Neutrophil (primary cell): Measurements from ENCODE around the gene UACA.

Experiments
- H3K27ac ChIP-seq: fragments of 200-600 bp; sonication (generic); 2 replicates; pipeline ENCODE4 v1.5.1; 2016; ENCODE audit warnings: mild to moderate bottlenecking, moderate library complexity
- H3K27me3 ChIP-seq: fragments of 200-600 bp; sonication (generic); 2 replicates; pipeline ENCODE4 v1.6.0; 2016; ENCODE audit warnings: mild to moderate bottlenecking
- H3K36me3 ChIP-seq: fragments of 200-600 bp; sonication (generic); 2 replicates; pipeline ENCODE4 v1.5.1; 2017
- H3K4me1 ChIP-seq, 2 experiments: fragments of 200-600 bp in 1 of 2; sonication (generic) in 1 of 2; 1 replicate in 1 of 2; 2 replicates in 1 of 2; pipeline versions ENCODE4 v1.5.1 to v1.6.1; 2013 to 2016; ENCODE audit warnings: low read depth in 1 of 2, low read length in 1 of 2, mild to moderate bottlenecking in 1 of 2, moderate library complexity in 1 of 2; ENCODE audit not compliant: control insufficient read depth in 1 of 2, insufficient read depth in 1 of 2
- H3K4me3 ChIP-seq, 2 experiments: fragments of 200-600 bp in 1 of 2; sonication (generic) in 1 of 2; 1 replicate in 1 of 2; 2 replicates in 1 of 2; pipeline ENCODE4 v1.5.1; 2013 to 2016; ENCODE audit warnings: low read depth in 1 of 2, low read length in 1 of 2, mild to moderate bottlenecking in 1 of 2, moderate library complexity in 1 of 2
- H3K9me3 ChIP-seq: fragments of 200-600 bp; sonication (generic); 2 replicates; pipeline ENCODE4 v1.5.1; 2016
- CTCF ChIP-seq: fragments of 200-600 bp; sonication (generic); IDR thresholded peaks from 2 replicates; pipeline ENCODE4 v1.5.1; 2016; ENCODE audit warnings: antibody characterized with exemption

Gene UACA

GRCh38 chr15:70699890-70700289 is 63.5 kb downstream of the UACA start:
- no peak for TF ChIP-seq CTCF
- Histone ChIP-seq H3K27ac (no peak overlapping the region), H3K27me3 (peaks cover 36% of the 10 kb centered on the region), H3K4me1 (no peaks in the 10 kb centered on the region), H3K36me3 (no peaks in the 10 kb centered on the region), H3K4me3 (no peak overlapping the region), H3K9me3 (no peaks in the 10 kb centered on the region)

GRCh38 chr15:70698836-70699390 is 64.4 kb downstream of the UACA start:
- TF ChIP-seq CTCF, result no peak
- Histone ChIP-seq H3K4me3 (no peak overlapping the region), H3K27me3 (peaks cover 27% of the 10 kb centered on the region), H3K36me3 (no peaks in the 10 kb centered on the region), H3K4me1 (no peaks in the 10 kb centered on the region), H3K9me3 (no peaks in the 10 kb centered on the region), H3K27ac (no peak overlapping the region)

- Histone ChIP-seq H3K4me1 (no peaks in the 10 kb centered on the region), H3K36me3 (no peaks in the 10 kb centered on the region), H3K27ac (no peak overlapping the region), H3K9me3 (no peaks in the 10 kb centered on the region), H3K4me3 (no peak overlapping the region), H3K27me3 (peaks cover 22% of the 10 kb centered on the region)
- TF ChIP-seq CTCF, result no peak
Measured at GRCh38 chr15:70698426-70698825, 64.9 kb downstream of the UACA start.

- TF ChIP-seq CTCF, result no peak
- H3K9me3 ChIP-seq, result no peaks in the 10 kb centered on the region
- no peaks in the 10 kb centered on the region for H3K27me3 ChIP-seq
- no peak overlapping the region for H3K4me3 ChIP-seq
- no peaks in the 10 kb centered on the region for H3K36me3 ChIP-seq
- H3K4me1 ChIP-seq, result no peaks in the 10 kb centered on the region
- H3K27ac ChIP-seq, result no peak overlapping the region
Measured at GRCh38 chr15:70690491-70691276, 72.7 kb downstream of the UACA start.

GRCh38 chr15:70690021-70690420 is 73.3 kb downstream of the UACA start:
- H3K27me3 ChIP-seq, result no peaks in the 10 kb centered on the region
- H3K36me3 ChIP-seq, result no peaks in the 10 kb centered on the region
- H3K27ac ChIP-seq, result no peak overlapping the region
- no peaks in the 10 kb centered on the region for H3K9me3 ChIP-seq
- TF ChIP-seq CTCF, result no peak
- H3K4me3 ChIP-seq, result no peak overlapping the region
- H3K4me1 ChIP-seq, result no peaks in the 10 kb centered on the region
